SK-N-DZ (cell line): Measurements from ENCODE around the gene RNF112.

Experiments
- small RNA-seq, 2 experiments: library from RNA; depleted of rRNA; stranded (forward); fragments of <200 nt; gene quantifications; one replicate each; pipeline ENCODE3, GENCODE V24; 2014

RNF112 gene

Small RNA genes within 50 kb of the gene (small RNA-seq; reads per million reads assigned to genes)
- gene RF00537: 0 reads per million in 2 experiments
